H1 (cell line): ENCODE measurements around the gene FOXI1. TPM values are rescaled to one million over a fixed set of nuclear protein-coding genes. Genes with fewer than 3 reads are reported as not detected.

Experiments
- CBX5 ChIP-seq: fragments of 300-800, 300-1000 bp; sonication (generic); IDR thresholded peaks from 2 replicates; pipeline ENCODE4 v1.7.1; 2016; ENCODE audit warnings: antibody characterized with exemption, low read length, low read depth
- EP300 ChIP-seq, 2 experiments: IDR thresholded peaks; 1 replicate in 1 of 2; 2 replicates in 1 of 2; pipeline ENCODE4 v1.6.1; 2011 to 2012; ENCODE audit warnings: low read depth in 2 of 2, low read length in 2 of 2, mild to moderate bottlenecking in 2 of 2, borderline replicate concordance in 1 of 2, inconsistent platforms in 1 of 2, moderate library complexity in 1 of 2
- RAD21 ChIP-seq, 2 experiments: IDR thresholded peaks in 1 of 2; conservative IDR thresholded peaks in 1 of 2; 2 replicates each; pipeline ENCODE4 v1.6.1; 2011; ENCODE audit warnings: low read depth in 2 of 2, low read length in 2 of 2, improper control_type of control experiment in 1 of 2, inconsistent platforms in 1 of 2, mild to moderate bottlenecking in 1 of 2, moderate library complexity in 1 of 2
- SAP30 ChIP-seq: fragments of 300-600 bp; sonication (generic); IDR thresholded peaks from 2 replicates; pipeline ENCODE4 v1.7.1; 2012; ENCODE audit warnings: low read length, moderate library complexity, mild to moderate bottlenecking, inconsistent platforms; ENCODE audit not compliant: insufficient read depth, insufficient replicate concordance
- SRF ChIP-seq: IDR thresholded peaks from 2 replicates; pipeline ENCODE4 v1.6.1; 2011; ENCODE audit warnings: mild to moderate bottlenecking, low read depth, low read length, moderate library complexity
- TBP ChIP-seq: IDR thresholded peaks from 2 replicates; pipeline ENCODE4 v1.6.1; 2011; ENCODE audit warnings: low read depth, low read length, improper control_type of control experiment
- polyA plus RNA-seq, 7 experiments: library from polyadenylated mRNA; depleted of rRNA in 3 of 7; stranded (reverse) in 5 of 7; unstranded in 2 of 7; fragments of >200 nt in 5 of 7; fragments of 200-250 nt in 2 of 7; gene quantifications; 1 replicate in 5 of 7; 2 replicates in 1 of 7; 4 replicates in 1 of 7; pipeline versions ENCODE4 v1.2.1 to v1.2.3, GENCODE V29; 2011 to 2013; ENCODE audit warnings: missing spikeins in 2 of 7, mixed read lengths in 2 of 7
- total RNA-seq: library from RNA; stranded (reverse); fragmentation: NEBNext Ultra II Directional; extraction: Animal tissue kit (Norgen Biotek cat#: 25700); gene quantifications from 2 replicates; pipeline ENCODE4 v1.2.1, GENCODE V29; 2021
- TF ChIP-seq, protein P1 (sequence below): IDR thresholded peaks from 2 replicates; pipeline ENCODE4 v1.6.1; 2011; ENCODE audit warnings: low read length, improper control_type of control experiment

Gene FOXI1
- total and polyA plus RNA-seq, 2 of the 8 experiments (the other 6 are each of a cell fraction or from before 2014, with no cell fraction given) = not detected

DNA sequence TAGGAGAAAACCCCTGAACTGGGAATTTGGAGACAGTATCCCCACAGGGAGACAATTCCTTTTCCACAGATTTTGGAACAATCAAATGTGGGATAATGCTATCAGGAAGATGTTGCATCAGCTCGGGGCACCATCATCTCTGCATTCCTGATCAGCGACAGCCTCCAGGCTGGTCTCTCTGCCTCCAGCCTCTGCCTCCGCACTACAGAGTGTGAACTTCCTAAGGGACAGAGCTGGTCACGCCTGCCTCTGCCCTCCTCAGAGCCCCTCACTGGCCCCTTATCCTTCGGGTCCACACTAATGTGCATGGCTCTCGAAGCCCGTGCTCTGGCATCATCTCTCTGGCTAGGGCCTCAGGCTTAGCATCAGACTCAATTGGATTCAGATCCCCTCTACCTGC is 8.6 kb downstream of the FOXI1 start (continued):
- TF ChIP-seq EP300 (IDR thresholded peaks at IDR 0.05; ENCODE audit: borderline replicate concordance in 1 of 2, low read depth in 2 of 2, low read length in 2 of 2) = no peak
- no peak for TF ChIP-seq TBP
- no peak for TF ChIP-seq SRF
- TF ChIP-seq CBX5 = no peak
- TF ChIP-seq, protein P1, sequence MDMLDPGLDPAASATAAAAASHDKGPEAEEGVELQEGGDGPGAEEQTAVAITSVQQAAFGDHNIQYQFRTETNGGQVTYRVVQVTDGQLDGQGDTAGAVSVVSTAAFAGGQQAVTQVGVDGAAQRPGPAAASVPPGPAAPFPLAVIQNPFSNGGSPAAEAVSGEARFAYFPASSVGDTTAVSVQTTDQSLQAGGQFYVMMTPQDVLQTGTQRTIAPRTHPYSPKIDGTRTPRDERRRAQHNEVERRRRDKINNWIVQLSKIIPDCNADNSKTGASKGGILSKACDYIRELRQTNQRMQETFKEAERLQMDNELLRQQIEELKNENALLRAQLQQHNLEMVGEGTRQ = no peak
- no peak for TF ChIP-seq RAD21 (IDR thresholded peaks at IDR 0.05 in 1 of 2, conservative IDR thresholded peaks at IDR 0.05 in 1 of 2; ENCODE audit: low read depth in 2 of 2, low read length in 2 of 2)
- TF ChIP-seq SAP30 = no peak
